HG03025 (cell line): Measurements from ENCODE around the gene SSNA1.

Source experiments
- ATAC-seq: cut with Tn5 transposase; IDR thresholded peaks from one replicate; pipeline ENCODE4 v1.9.1; 2021; ENCODE audit warnings: mild to moderate bottlenecking, moderate library complexity; ENCODE audit not compliant: unreplicated experiment, low FRiP score

Gene SSNA1

GRCh38 chr9:137150617-137151457, 37.6 kb upstream of the SSNA1 start:
- ATAC-seq, result peak; percentile 45

- no peak for ATAC-seq
These were observed 35.6 kb upstream of the SSNA1 start for GRCh38 chr9:137152844-137153405.

- ATAC-seq, result no peak
These were observed 31.7 kb upstream of the SSNA1 start for GRCh38 chr9:137156567-137157375.

DNA sequence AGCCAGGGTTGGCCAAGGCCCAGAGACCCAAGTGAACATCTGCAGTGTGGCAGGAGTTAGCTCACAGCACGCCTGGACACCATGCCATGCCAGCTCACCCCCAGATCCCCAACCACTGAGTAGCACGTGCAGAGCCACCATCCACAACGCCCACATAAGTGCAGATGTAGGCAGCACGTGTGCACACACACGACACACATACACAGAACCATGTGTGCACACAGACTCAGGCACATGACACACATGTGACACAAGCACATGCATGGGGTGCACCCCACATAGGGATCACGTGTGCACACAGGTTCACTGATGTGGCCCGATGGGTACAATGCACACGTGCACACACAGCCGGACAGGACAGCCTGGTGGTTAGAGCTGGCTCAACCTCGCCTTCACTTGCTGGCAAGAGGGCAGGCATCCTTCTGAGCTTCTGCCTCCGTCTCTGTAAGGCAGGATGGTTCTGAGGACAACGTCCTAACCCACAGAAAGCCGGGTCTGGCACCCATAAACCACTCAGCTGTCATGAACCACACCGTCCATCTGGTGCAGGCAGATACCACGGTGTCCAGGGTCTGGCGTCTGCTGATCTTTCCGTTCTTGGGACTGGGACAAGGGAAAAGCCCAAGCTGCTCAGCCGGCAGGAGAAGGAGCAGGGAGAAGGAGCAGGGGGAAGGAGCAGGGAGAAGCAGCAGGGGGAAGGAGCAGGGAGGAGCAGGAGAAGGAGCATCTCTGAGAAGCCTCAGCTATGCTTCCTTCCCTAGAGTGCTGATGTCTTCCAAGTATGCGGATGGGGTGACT, 30.7 kb upstream of the SSNA1 start:
- no peak for ATAC-seq

DNA sequence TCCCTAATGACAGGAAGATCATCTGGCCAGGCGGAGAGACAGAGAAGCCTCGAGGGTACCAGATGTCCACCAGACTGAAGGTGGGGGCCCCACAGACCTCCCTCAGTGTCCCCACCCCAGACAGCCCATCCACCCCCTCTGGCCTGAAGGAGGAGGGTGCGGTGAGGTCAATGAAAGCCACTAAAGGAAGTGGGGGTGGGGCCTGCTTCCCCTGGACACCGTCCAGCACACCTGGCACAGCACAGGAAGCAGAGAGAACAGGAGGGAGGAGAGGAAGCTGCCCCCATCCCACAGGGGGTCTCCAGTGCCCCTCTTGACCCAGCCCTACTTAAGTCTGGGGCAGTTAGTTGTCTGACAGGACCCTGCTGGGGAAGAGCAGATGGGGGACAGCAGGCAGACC, 29.9 kb upstream of the SSNA1 start:
- ATAC-seq, result no peak

GRCh38 chr9:137159105-137160053, 29.1 kb upstream of the SSNA1 start:
- no peak for ATAC-seq

GRCh38 chr9:137160054-137160425, 28.4 kb upstream of the SSNA1 start:
- ATAC-seq, result no peak

GRCh38 chr9:137160716-137161557, 27.5 kb upstream of the SSNA1 start:
- ATAC-seq, result no peak

DNA sequence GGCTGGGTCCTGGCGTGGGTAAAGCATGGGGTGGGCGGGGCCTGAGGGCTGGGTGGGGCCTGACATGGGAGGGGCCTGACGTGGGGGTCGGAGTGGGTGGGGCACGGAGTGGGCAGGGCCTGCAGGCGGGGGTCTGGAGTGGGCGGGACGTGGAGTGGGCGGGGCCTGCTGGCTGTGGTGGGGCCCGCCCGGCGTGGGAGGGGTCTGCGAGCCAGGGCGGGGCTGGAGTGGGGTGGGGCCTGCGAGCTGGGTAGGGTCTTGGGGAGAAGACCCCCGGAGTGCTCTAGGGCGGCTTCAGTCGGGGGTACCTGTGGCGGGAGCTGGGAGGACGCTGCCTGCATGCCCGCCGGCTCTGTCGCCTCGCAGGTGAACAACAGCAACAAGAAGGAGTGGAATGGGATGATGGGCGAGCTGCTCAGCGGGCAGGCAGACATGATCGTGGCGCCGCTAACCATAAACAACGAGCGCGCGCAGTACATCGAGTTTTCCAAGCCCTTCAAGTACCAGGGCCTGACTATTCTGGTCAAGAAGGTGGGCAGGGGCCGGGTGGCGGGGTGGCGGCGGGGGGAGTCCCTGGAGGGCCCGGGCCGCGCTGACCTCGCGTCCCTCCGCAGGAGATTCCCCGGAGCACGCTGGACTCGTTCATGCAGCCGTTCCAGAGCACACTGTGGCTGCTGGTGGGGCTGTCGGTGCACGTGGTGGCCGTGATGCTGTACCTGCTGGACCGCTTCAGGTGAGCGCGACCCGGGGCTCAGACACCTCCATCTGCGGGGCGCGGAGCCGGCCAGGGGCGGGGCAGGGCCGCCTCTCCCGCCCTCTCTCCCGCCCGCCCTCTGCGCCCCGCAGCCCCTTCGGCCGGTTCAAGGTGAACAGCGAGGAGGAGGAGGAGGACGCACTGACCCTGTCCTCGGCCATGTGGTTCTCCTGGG, 26.7 kb upstream of the SSNA1 start:
- ATAC-seq, result no peak

GRCh38 chr9:137162505-137163364, 25.7 kb upstream of the SSNA1 start:
- no peak for ATAC-seq

DNA sequence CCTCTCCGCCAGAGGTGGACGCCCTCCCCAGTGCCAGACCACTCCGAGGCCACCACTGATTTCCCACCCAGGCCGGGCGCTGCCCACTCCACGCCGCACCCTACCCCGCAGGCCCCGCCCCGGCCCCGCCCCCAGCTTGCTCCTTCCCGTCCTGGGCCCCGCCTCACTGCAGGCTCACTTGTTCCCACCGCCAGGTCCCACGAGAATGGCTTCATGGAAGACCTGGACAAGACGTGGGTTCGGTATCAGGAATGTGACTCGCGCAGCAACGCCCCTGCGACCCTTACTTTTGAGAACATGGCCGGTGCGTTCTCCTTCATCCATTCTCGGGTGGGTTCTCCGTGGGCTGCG, 25.1 kb upstream of the SSNA1 start:
- ATAC-seq, result no peak

DNA sequence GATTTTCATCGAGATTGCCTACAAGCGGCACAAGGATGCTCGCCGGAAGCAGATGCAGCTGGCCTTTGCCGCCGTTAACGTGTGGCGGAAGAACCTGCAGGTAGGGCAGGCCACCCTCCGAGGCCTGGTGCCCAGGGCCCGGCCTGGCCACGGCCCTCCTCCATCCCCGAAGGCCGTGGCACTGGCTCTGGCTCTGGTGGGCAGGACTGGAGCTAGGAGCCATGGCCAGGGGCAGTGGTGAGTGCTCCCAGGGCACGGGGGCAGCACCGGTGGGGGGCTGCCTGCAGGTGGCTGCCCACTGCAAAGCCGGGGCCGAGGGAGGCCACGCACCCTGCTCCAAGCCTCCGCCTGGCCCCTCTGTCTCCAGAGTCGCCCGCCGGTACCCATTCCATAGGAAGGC, 24.7 kb upstream of the SSNA1 start:
- no peak for ATAC-seq

GRCh38 chr9:137164370-137165249, 23.9 kb upstream of the SSNA1 start:
- ATAC-seq, result no peak

GRCh38 chr9:137165250-137165836, 23.1 kb upstream of the SSNA1 start:
- no peak for ATAC-seq

GRCh38 chr9:137166380-137167229, 21.9 kb upstream of the SSNA1 start:
- no peak for ATAC-seq
